GM12891 (cell line): Measurements from ENCODE around the gene CTBP2.

Source experiments
- PAX5 ChIP-seq: IDR thresholded peaks from 2 replicates; pipeline ENCODE4 v1.6.1; 2011; ENCODE audit warnings: low read length, moderate library complexity, mild to moderate bottlenecking; ENCODE audit not compliant: insufficient read depth, severe bottlenecking
- POLR2A ChIP-seq: IDR thresholded peaks from 2 replicates; pipeline ENCODE4 v1.6.1; 2011; ENCODE audit warnings: low read depth, low read length, control low read depth
- POLR2AphosphoS5 ChIP-seq: IDR thresholded peaks from 2 replicates; pipeline ENCODE4 v1.6.1; 2011; ENCODE audit warnings: low read depth, low read length, control low read depth
- SPI1 ChIP-seq: IDR thresholded peaks from 2 replicates; pipeline ENCODE4 v1.6.1; 2011; ENCODE audit warnings: low read depth, low read length, control low read depth
- TAF1 ChIP-seq: IDR thresholded peaks from 2 replicates; pipeline ENCODE4 v1.6.1; 2011; ENCODE audit warnings: low read depth, low read length, control low read depth

DNA sequence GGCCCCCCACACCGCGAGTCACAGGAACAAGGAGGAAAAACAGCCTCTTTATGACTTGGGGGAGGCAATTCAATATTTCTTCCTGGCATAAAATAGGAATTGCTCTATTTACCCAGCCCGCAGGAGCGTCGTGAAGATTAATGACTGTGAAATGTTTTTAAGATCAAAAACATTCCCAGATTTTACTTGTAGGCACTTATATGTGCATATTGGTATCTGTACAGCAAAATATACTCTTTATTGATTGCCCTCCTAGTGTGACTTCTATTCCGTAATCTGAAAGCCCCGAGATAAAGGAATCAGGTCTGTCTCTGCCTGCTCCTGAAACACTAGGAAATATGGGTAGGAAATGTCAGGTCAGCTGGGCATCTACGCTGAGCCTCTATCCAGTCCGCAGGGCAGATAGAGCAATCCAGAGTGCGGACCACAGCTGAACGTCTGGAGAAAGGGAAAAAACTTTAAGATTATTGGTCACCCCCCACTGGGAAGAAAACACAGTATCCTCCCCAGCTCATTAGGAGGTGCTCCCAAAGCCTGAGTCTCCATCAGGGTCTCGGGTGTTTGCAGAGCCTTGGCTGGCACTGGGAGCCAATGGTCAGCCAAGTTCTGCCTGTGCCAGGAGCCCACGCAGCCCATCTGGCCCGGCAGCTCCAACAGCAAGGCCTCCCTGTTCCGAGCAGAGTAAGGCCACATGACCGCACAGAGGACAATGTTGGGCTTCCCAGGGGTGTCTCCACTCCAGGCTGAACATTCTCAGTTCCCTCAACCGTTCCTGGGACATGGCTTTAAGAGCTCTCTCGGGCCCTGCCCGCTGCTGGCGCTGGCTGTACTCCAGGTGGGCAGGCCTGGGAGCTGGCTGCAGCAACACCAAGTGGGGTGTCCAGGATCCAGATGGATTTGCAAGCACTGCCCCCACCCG lies 7.7 kb downstream of the CTBP2 start:
- no peak for TF ChIP-seq POLR2AphosphoS5
- TF ChIP-seq POLR2A = no peak
- TF ChIP-seq TAF1 = no peak
- TF ChIP-seq SPI1 = no peak
- TF ChIP-seq PAX5 = no peak
